Fibroblast of skin of left biceps (primary cell): Measurements from ENCODE around the gene DCC.
"Not testable (repeated sequence)": the region's sequence is repeated elsewhere in the genome, so short reads cannot be mapped to it uniquely, and the experiment has no call there.

Experiments
- DNase-seq, 2 experiments: peaks; one replicate each; pipeline ENCODE4 v3.0.0-alpha.2; 2013; ENCODE audit warnings: low read depth in 2 of 2

DCC gene

DNA sequence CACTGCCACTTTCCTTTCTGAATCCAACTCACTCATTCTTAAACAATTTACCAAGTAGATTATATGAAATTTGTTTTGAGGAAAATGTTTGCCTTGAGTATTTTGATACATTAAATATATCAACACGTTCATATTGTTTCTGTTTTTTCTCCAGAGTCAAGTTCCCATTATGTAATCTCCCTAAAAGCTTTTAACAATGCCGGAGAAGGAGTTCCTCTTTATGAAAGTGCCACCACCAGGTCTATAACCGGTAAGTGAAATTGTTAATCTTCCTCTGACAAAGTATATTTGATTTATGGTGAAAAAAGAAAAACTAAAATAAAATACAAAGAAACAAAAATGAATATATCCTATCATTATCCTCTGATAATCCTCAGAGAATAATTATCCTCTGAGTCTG is 1045.9 kb downstream of the DCC start:
- DNase-seq: no peak

DNA sequence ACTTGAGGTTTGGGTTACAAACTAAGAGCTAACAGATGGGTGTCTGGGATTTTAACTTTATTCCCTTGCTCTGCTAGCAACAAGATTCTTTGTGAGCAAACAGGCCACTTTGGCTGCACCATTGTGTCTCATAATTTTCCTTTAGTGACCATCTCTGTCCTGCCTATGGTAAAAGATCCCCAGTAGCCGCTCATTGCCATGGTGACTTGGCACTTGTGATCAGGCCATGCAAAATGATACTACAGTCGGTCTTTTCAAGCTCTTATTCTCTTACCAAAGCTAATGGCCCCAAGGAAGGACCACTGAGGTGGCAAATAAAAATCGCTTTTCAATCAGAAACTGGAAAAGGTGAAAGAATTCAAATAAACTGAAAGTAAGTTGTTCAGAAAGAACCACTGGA is 1047.6 kb downstream of the DCC start:
- no peak for DNase-seq

DNA sequence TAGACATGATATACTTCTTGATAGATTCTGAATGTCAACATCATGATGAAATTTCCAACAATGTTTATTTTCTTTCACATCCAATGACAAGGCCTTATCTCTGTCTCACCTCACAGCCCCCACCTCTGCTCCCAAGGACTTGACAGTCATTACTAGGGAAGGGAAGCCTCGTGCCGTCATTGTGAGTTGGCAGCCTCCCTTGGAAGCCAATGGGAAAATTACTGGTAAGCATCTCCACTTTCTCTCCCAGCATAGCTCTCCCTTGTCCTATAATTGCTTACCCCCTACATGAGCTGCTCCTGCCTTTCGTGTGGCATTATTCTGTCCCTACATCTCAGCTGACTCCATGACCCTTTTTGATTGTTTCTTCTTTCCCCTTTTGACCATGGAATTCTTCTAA is 1062.7 kb downstream of the DCC start:
- no peak for DNase-seq

DNA sequence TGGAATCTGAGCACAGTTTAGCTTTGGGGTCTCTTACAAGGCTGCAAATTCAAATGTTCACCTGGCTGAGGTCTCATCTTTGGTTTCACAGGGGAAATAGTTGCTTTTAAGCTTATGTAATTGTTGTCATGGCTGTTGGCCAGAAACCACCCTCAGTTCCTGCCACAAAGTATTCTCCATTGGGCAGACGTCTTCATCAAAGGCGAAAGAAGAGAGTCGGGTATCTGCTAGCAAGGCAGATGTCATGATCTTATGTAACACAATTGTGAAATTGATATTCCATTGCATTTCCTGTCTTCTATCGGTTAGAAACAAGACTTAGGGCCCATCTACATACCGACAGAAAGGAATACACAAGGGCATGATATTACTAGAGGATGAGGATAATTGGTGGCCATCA is 1068.3 kb downstream of the DCC start:
- DNase-seq: no peak

DNA sequence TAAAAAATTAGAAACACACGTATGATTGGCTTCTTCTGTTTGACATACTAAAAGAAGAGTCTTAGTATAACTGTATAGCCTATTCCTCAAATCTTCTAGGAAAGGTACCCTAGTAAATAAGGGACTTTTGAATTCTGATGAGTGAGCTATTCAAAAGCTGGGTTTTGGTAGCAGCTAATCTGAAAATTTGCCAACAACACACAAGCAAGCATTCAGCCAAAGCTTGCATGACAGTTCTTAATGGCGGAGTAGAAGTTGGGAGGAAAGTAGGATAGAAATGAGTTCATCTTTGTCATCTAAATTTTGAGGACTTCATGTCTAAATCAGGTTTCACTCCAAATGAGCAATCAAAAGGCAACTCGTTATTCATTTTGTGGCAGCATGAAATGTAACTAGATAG is 1071.5 kb downstream of the DCC start:
- DNase-seq: no peak

DNA sequence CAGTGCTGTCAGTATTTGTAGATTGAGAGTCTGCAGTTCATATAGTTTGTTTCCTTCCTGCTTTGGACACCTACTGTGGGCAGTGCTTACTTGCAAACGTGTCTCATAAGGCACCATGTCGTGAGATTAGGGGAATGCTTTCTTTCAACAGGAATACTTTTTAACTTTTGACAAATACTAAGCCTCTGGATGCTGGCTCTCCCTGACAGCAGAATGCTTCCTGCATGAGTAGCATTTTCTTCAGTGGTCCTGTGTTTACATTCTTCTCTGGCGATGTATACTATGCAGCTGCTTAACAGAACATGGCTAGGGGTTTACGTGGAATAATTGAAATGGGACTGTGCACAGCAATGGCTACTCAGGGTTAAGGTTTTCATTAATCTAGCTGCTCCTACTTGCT is 1077.0 kb downstream of the DCC start:
- DNase-seq: peak; percentile 0 to 5

DNA sequence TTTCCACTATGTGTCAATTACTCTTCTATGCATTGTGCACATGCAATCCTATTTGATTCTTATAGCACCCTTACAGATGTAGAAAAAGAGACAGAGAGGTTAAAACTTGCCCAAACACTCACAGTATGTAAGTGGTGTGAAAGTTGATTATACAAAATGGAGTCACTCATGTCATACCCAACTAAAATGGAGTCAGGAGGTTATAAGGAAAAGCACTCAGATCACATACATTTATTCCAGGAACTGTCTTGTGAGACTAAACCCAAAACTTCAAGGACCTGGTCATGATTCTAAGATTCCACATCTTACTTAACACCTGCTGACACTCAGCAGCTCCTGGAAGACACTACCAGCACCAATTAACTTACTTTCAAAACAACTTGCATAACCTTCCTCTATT is 1081.9 kb downstream of the DCC start:
- no peak for DNase-seq

DNA sequence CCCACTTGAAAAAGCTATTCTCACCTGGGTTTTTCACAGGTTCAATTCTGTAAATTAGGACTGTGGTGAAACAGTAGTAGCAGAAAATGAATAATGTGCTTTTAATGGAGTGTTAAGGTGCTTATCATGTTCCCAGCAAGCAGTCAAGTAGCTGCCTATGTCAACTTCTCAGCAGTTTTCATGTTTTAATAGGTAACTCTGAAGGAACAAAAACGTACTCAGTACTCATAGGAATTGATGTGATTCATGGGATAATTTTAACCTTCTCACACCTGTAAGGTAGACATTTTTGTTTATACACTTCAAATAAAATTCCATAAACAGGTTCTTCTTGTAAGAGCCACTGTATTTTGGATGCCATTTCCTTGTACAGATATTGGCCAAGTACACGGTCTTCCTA is 1082.9 kb downstream of the DCC start:
- no peak for DNase-seq

DNA sequence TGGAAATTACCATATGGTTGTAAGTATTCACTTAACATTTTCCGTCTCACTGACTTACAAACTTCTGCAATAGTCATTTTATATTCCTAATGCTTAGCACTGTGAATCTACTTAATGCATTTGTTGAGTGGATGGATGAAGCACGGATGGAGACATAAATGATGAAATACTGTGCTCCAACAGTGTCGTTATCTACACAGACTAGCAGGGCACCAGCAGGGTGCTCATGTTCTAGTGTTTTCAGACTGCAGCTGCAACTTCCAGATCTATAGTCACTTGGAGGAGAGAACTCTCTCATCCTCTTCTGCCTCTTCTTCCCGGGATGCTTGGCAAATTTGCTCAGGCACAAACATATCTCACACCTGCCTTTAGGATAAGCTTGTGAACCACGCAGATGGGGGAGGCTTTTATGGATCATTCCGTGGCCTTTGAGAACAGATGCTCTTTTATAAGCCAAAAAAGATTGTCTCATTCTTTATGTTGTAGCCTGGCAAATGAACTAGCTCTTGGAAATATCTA is 1086.7 kb downstream of the DCC start:
- no peak for DNase-seq

DNA sequence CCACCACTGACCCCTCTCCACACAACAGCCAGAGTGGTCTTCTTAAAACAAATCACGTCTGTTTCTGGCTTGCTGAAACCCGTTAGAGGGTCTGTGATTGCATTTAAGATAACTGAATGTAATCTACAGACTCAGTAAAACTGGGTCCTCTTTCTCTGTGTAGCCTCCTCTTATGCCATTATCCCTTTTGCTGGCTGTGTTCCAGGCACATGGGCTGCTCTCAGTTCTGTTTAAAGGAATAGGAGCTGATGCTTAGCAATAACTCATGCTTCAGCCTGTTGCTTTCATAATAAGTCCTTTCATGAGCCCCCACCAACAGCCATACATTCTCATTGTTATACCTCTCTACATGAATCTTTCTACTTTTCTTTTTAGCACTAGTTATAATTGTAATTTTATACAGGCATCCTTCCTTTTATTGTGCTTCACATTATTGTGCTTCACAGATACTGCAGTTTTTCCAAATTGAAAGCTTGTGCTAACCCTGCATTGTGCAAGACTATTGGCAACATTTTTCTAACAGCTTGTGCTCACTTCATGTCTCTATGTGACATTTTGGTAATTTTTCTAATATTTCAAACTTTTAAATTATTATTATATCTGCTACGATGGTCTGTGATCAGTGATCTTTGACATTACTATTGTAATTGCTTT is 1101.9 kb downstream of the DCC start:
- DNase-seq: no peak

DNA sequence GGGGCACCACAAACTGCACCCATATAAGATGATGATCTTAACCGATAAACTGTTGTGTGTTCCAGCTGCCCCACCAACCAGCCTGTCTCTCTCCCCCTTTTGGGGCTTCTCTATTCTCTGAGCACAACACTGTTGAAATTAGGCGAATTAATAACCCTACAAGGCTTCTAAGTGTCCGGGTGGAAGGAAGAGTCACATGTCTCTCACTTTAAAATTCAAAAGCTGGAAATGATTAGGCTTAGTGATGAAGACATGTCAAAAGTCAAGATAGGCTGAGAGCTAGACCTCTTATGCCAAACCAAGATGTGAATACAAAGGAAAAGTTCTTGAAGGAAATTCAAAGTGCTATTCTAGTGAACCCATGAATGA is 1102.4 kb downstream of the DCC start:
- DNase-seq: no peak

DNA sequence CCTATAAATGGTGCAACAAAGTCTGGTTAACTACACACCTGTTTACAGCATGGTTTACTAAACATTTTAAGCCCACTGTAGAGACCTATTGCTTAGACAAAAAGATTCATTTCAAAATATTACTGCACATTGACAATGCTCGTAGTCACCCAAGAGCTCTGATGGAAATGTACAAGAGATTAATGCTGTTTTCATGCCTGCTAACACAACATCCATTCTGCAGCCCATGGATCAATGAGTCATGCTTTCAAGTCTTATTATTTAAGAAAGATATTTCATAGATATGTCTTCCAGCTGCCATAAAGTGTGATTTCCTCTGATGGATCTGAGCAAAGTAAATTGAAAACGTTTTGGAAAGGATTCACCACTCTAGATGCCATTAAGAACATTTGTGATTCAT is 1103.3 kb downstream of the DCC start:
- no peak for DNase-seq

DNA sequence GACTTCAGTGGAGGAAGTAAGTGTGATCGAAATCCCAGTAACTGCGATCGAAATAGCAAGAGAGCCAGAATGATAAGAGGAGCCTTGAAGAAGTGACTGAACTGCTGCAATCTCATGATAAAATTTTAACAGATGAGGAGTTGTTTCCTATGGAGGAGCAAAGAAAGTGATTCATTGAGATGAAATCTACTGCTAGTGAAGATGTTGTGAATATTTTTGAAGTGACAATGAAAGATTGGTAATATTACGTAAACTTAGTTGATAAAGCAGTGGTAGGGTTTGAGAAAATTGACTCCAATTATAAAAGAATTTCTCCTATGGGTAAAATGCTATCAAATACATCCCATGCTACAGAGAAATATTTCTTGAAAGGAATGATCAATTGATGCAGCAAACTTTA is 1103.8 kb downstream of the DCC start:
- no peak for DNase-seq

DNA sequence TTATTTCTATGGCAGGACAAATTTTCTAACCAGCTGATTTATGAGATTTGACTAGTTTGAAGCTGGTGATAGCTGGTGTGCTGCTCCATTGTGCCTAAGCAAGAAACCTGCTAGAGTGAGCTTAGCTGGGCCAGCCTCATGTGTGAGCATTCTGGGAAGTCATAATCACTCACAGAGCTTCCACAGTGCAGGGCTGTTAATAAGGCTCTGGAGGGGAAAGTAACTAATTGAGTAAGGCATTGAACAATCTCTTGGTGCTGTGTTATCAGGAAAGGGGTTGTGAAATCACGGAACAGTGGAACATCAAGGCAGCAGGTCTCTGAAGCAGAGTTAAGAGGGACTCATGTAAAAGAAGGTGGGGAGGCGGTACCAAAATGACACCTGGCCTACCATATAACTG is 1111.9 kb downstream of the DCC start:
- no peak for DNase-seq

DNA sequence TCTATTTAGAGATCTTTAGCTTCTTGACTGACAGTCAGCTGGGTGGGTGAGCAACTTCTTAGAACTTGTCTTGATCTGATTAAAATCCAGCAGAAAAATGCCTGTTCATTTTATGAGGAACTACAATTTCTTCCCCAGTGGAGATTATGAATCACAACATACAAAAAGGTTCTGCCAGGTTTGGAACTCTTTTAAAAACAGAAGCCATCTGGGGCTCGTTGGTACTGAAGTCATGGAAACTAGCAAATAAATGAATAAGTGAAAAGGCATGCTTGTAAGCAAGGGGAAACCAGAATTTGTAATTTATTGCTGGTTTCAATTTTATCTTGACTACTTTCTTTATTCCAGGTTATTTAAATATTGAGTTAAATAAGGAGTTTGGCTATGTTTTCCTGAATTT is 1117.1 kb downstream of the DCC start:
- DNase-seq: peak; percentile 8 to 23

DNA sequence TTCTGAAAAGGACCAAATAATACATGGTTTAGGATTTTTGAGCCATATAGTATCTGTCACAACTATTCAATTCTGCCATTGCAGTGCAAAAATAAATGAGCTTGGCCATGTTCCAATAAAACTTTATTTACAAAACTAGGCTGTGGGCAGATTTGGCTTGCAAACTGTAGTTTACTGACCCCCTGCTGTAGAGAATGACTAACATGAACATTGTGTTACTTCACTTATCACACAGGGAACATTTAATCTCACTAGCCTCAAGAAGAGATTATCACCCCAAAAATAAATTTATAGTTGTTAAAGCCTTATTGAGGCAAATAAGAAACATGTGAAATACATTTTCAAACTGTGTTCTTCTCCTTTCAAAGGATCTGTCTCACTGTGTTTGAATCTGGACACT is 1118.3 kb downstream of the DCC start:
- DNase-seq: no peak

DNA sequence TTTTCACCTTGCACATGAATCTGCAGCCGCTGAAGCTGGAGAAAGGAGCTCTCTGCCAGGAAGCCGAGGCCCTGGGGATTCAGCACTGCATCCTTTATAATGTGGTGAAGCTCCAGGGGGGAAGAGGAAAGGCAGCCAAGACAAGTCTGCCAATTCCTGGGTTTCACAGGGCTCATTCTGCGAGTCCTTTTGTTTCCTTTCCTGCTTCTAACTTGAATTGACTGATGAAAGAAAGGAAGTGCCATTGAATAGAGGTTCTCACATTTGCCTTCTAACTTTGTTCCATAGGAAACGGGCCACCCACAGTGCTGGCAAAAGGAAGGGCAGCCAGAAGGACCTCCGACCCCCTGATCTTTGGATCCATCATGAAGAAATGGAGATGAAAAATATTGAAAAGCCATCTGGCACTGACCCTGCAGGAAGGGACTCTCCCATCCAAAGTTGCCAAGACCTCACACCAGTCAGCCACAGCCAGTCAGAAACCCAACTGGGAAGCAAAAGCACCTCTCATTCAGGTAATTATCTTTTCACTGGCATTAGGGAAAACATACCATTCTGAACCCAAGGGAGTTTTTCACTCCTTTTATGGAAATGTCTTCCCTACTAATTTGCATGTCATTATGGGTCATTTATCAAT is 1119.1 kb downstream of the DCC start:
- DNase-seq: no peak

DNA sequence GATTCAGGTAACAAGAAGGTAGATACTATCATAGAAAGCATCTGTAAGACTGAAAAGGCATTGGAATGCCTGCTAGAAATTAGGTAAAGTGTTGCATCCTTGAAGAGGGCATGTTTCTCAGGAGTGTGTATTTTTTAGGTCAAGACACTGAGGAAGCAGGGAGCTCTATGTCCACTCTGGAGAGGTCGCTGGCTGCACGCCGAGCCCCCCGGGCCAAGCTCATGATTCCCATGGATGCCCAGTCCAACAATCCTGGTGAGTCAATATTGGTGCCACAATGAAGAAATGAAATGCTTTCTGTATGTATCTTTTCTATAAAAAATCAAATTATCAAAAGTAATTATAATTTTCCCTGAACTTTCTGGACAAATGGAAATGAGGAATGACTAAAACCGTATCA is 1127.8 kb downstream of the DCC start:
- no peak for DNase-seq

DNA sequence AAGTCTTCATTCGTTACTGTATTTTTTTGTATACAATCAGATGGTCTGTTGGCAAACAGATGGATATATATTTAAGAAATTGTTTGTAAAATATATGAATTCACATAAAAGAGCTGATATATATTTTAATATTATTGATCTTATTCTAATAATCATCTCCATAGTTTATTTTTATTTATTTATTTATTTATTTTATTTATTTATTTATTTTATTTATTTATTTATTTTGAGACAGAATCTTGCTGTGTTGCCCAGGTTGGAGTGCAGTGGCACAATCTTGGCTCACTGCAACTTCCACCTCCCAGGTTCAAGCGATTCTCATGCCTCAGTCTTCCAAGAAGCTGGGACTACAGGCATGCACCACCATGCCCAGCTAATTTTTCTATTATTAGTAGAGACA is 1128.2 kb downstream of the DCC start:
- not testable (repeated sequence) for DNase-seq

DNA sequence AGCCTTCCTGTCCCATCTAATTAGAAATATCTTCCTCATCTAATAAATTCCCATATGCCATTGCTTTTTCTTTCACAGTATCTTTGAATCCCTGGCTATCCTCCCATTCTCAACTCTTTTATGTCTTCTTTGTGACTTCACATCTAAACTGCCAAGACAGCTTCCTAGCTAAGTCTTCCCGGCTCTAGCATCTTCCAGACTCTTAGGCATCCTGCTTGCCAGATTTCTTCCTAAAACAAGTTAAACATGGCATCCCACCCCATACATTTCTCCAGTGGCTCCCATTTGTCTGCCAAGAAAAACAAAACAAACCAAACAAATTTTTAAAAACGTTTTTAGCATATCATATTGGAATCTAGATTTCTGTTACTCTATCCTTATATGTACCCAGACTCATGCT is 1132.5 kb downstream of the DCC start:
- DNase-seq: no peak

DNA sequence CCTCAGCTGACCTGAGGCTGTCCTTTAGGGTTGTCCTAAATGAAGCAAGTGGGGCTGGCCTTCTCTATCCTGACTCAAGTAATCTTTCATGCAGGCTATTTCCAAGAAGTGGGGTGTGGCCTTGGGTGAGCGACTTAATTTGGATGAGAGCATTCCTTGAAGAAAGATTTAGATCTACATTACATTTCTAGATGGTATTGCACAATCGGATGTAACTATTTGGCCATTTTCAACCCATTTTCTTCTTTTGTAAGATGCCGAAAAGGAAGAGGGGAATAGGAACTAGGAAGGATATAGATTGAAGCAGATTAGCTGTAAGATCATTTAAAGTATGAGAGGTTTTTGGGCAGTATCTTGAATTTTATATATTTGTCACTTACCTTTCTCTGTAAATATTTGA is 1138.2 kb downstream of the DCC start:
- no peak for DNase-seq

DNA sequence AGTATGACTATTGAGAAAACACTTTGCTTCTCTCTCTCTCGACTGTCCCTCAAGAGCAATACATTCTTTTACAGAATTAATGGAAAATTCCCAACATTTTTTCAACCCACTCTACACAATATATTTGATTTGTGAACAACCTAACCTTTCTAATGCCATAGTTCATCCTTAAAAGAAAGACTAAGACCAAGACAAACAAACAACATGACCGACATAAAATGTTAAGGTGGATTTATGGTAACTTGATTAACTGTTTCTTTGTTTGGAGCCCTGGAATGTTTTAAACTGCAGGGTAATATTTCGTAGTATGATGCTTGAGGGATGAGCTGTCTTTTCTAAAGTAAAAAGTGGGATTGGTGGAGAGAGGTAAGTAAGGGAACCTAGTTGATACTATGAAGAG is 1146.3 kb downstream of the DCC start:
- no peak for DNase-seq

DNA sequence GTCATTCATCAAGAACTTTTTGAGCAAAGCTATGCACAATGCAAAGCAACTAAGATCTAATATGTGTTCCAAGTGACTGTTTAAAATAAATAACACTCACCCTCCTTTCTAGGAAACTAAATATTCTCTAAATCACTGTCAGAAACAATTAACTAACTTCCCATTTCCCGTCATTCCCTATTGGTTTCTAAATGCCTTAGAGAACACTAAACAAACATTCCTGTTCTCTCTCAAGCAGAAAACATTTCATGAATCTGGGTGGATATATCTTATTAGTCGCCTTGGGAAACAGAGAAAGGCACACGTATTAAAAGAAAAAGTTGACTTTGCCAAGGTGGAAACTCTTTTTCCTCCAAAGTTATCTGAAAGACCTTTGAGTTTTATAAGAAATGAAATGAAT is 1149.3 kb downstream of the DCC start:
- no peak for DNase-seq

DNA sequence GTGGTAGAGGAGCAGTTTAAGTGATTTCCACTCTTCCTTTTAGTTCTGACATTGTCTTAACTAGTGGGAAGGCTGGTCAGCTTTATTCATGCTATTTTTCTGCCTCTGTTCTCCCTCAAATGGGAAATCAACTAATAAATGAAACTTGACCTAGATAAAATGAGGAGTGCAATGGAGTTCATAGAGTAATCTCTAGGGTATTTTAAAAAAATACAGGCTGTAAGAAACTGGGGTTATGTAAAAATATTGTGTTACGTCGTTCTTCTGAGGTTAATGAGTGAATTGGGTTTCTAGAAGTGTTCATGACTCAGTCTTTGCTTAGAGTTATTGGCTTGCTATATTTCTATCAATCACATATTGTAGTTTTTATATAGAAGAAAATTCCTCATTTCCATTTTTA is 1150.0 kb downstream of the DCC start:
- no peak for DNase-seq
